DOHH2 (cell line): ENCODE results near the gene KIF24.

ENCODE experiments used
- H3F3A ChIP-seq: fragments of 200-600 bp; sonication (generic), shearing (Covaris generic); 2 replicates; pipeline ENCODE4 v1.6.0; 2016; ENCODE audit warnings: antibody characterized with exemption, mild to moderate bottlenecking; ENCODE audit not compliant: control insufficient read depth, insufficient read depth
- H3K27ac ChIP-seq: fragments of 200-600 bp; sonication (generic); 2 replicates; pipeline ENCODE4 v1.5.1; 2014; ENCODE audit warnings: low read depth, mild to moderate bottlenecking, low read length, moderate library complexity
- H3K27me3 ChIP-seq: fragments of 200-600 bp; sonication (generic); 2 replicates; pipeline ENCODE4 v1.6.1; 2014; ENCODE audit warnings: mild to moderate bottlenecking, low read length, mixed read lengths; ENCODE audit not compliant: control insufficient read depth
- H3K36me3 ChIP-seq: fragments of 200-600 bp; sonication (generic); 2 replicates; pipeline ENCODE4 v1.6.1; 2014; ENCODE audit warnings: mild to moderate bottlenecking, low read length, moderate library complexity, mixed read lengths; ENCODE audit not compliant: control insufficient read depth
- H3K4me1 ChIP-seq: fragments of 200-600 bp; sonication (generic); 2 replicates; pipeline ENCODE4 v1.6.1; 2014; ENCODE audit warnings: mild to moderate bottlenecking, low read length, mixed read lengths; ENCODE audit not compliant: control insufficient read depth
- H3K4me2 ChIP-seq: fragments of 200-600 bp; sonication (generic); 2 replicates; pipeline ENCODE4 v1.6.0; 2014; ENCODE audit warnings: mild to moderate bottlenecking, low read length, moderate library complexity
- H3K4me3 ChIP-seq: fragments of 200-600 bp; sonication (generic); 2 replicates; pipeline ENCODE4 v1.5.1; 2014; ENCODE audit warnings: mild to moderate bottlenecking, low read length, mixed read lengths
- H3K79me2 ChIP-seq: fragments of 200-600 bp; sonication (generic); 2 replicates; pipeline ENCODE4 v1.6.1; 2014; ENCODE audit warnings: mild to moderate bottlenecking, low read length, mixed read lengths; ENCODE audit not compliant: control insufficient read depth
- H3K9me2 ChIP-seq: fragments of 200-600 bp; sonication (generic); replicated peaks from 2 replicates; pipeline ENCODE4 v1.6.1; 2014; ENCODE audit warnings: mild to moderate bottlenecking, low read length, mixed read lengths; ENCODE audit not compliant: control insufficient read depth
- H3K9me3 ChIP-seq: fragments of 200-600 bp; sonication (generic); 2 replicates; pipeline ENCODE4 v1.6.1; 2014; ENCODE audit warnings: antibody characterized with exemption, low read length, mixed read lengths; ENCODE audit not compliant: control insufficient read depth, insufficient read depth
- H4K20me1 ChIP-seq: fragments of 200-600 bp; sonication (generic); 2 replicates; pipeline ENCODE4 v1.6.0; 2014; ENCODE audit warnings: low read depth, mild to moderate bottlenecking, antibody characterized with exemption, low read length, moderate library complexity; ENCODE audit not compliant: control insufficient read depth, insufficient read depth
- CTCF ChIP-seq: fragments of 200-600 bp; sonication (generic); IDR thresholded peaks from one replicate; pipeline ENCODE4 v1.5.1; 2014; ENCODE audit warnings: antibody characterized with exemption, mild to moderate bottlenecking, low read depth, low read length; ENCODE audit not compliant: poor library complexity, severe bottlenecking
- EZH2phosphoT487 ChIP-seq: fragments of 200-600 bp; sonication (generic); IDR thresholded peaks from 2 replicates; pipeline ENCODE4 v1.6.1; 2017; ENCODE audit warnings: borderline replicate concordance, mild to moderate bottlenecking, antibody characterized with exemption, low read length, moderate library complexity, mixed read lengths

KIF24 gene

GRCh38 chr9:34282096-34282495, 47.0 kb downstream of the KIF24 start:
- H3K36me3 ChIP-seq: peaks cover 26% of the 10 kb centered on the region
- no peak overlapping the region for H3K4me2 ChIP-seq
- H4K20me1 ChIP-seq: no peaks in the 10 kb centered on the region
- TF ChIP-seq CTCF (no peak), EZH2phosphoT487 (no peak)
- H3K9me3 ChIP-seq: no peaks in the 10 kb centered on the region
- no peak overlapping the region for H3K27ac ChIP-seq
- no peaks in the 10 kb centered on the region for H3K27me3 ChIP-seq
- H3K9me2 ChIP-seq: no peaks in the 10 kb centered on the region
- no peak overlapping the region for H3K4me3 ChIP-seq
- no peaks in the 10 kb centered on the region for H3K79me2 ChIP-seq
- no peaks in the 10 kb centered on the region for H3K4me1 ChIP-seq
- H3F3A ChIP-seq: 0 out of 2 replicates have a peak, but pooled peaks cover 4% of the 10 kb centered on the region

GRCh38 chr9:34279411-34279810, 49.7 kb downstream of the KIF24 start:
- Histone ChIP-seq H3K27me3 (no peaks in the 10 kb centered on the region), H3K79me2 (no peaks in the 10 kb centered on the region), H3F3A (no peaks in the 10 kb centered on the region), H3K4me1 (no peaks in the 10 kb centered on the region), H3K36me3 (peaks cover 13% of the 10 kb centered on the region), H3K9me2 (no peaks in the 10 kb centered on the region), H3K27ac (no peak overlapping the region), H3K4me3 (no peak overlapping the region), H3K9me3 (no peaks in the 10 kb centered on the region), H4K20me1 (no peaks in the 10 kb centered on the region), H3K4me2 (no peak overlapping the region)
- TF ChIP-seq CTCF (no peak), EZH2phosphoT487 (no peak)
